Upper lobe of right lung (tissue), 1 donor: ENCODE data around the gene ECE1. TPM values are rescaled to one million over a fixed set of nuclear protein-coding genes. Genes with fewer than 3 reads are reported as not detected.
A peak's percentile ranks its signal among the peaks of the same experiment; 100 is the strongest.

ENCODE experiments used
- ATAC-seq: fragments of 200-7000 bp; cut with Tn5 transposase; one replicate; pipeline ENCODE4 v1.9.1; 2020; ENCODE audit warnings: mild to moderate bottlenecking, moderate library complexity
- DNase-seq: peaks from one replicate; pipeline ENCODE4 v3.0.0-alpha.2; 2020
- H3K27ac ChIP-seq: fragments of 200-600 bp; one replicate; pipeline ENCODE4 v1.8.0; 2022
- H3K27me3 ChIP-seq: fragments of 200-600 bp; one replicate; pipeline ENCODE4 v1.8.0; 2022; ENCODE audit warnings: mild to moderate bottlenecking
- H3K36me3 ChIP-seq: fragments of 200-600 bp; one replicate; pipeline ENCODE4 v1.8.0; 2022
- H3K4me1 ChIP-seq: fragments of 200-600 bp; one replicate; pipeline ENCODE4 v1.8.0; 2022
- H3K4me3 ChIP-seq: fragments of 200-600 bp; one replicate; pipeline ENCODE4 v1.8.0; 2022; ENCODE audit warnings: mild to moderate bottlenecking
- H3K9me3 ChIP-seq: fragments of 200-600 bp; one replicate; pipeline ENCODE4 v1.8.0; 2022
- intact Hi-C: fragments of 100-400 bp; cut with DNase I; formaldehyde crosslinking; loops from one replicate; pipeline ENCODE4 v1.11.0; 2022
- total RNA-seq: library from RNA; stranded (reverse); fragmentation: NEBNext Ultra II Directional; extraction: Animal tissue kit (Norgen Biotek cat#: 25700); gene quantifications from one replicate; pipeline ENCODE4 v1.2.1, GENCODE V29; 2021
- TF ChIP-seq, protein P1 (sequence below): fragments of 200-600 bp; IDR thresholded peaks from one replicate; pipeline ENCODE4 v1.8.0; 2022; ENCODE audit warnings: antibody characterized with exemption
- donor health status: DM: no; HTN: yes; CAD: no; lungs with severe emphysema.

Gene ECE1
- total RNA-seq, 1 donor from 2014 or later: 108 TPM

DNA sequence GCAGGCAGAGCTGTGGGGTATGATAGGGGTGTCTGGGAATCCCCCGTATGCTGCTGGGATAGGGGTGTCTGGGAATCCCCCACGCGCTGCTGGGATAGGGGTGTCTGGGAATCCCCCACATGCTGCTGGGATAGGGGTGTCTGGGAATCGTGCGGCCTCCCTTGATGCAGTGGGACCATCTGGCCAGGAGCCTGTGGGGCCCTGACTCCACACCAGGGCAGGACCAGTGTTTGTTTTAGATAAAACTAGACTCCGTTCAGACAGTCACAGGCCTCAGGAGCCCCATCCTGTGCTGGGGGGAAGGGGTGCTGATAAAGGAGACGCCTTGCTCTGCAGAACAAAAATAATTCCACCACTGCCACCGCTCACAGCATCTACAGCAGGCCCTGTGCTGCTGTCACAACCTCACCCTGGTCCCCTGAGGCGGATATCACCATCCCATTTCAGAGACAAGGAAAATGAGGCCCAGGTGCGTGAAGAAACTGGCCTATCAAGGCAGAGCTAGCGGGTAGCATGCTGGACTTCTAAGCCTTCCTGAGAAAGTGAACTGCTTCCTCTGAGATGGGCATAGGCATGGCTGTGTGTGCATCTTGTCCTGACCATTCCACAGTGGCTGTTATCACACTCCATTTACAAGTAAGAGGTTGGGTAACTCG is 24.0 kb downstream of the ECE1 start:
- intact Hi-C loops: loop anchor here (10.0 kb wide), 1 partner anchor 69 kb away; no protein-coding TSS in a partner anchor
- Histone ChIP-seq H3K36me3 (peaks cover 10% of the 10 kb centered on the region), H3K4me1 (peaks cover 39% of the 10 kb centered on the region), H3K27ac (peak overlapping the region; percentile 11), H3K27me3 (no peaks in the 10 kb centered on the region), H3K9me3 (no peaks in the 10 kb centered on the region), H3K4me3 (no peak overlapping the region)
- DNase-seq (no peak), ATAC-seq (no peak)
- TF ChIP-seq, protein P1, sequence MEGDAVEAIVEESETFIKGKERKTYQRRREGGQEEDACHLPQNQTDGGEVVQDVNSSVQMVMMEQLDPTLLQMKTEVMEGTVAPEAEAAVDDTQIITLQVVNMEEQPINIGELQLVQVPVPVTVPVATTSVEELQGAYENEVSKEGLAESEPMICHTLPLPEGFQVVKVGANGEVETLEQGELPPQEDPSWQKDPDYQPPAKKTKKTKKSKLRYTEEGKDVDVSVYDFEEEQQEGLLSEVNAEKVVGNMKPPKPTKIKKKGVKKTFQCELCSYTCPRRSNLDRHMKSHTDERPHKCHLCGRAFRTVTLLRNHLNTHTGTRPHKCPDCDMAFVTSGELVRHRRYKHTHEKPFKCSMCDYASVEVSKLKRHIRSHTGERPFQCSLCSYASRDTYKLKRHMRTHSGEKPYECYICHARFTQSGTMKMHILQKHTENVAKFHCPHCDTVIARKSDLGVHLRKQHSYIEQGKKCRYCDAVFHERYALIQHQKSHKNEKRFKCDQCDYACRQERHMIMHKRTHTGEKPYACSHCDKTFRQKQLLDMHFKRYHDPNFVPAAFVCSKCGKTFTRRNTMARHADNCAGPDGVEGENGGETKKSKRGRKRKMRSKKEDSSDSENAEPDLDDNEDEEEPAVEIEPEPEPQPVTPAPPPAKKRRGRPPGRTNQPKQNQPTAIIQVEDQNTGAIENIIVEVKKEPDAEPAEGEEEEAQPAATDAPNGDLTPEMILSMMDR: no peak

- H3K27me3 ChIP-seq: no peaks in the 10 kb centered on the region
- intact Hi-C loops: loop anchor here (10.0 kb wide), 1 partner anchor 69 kb away; no protein-coding TSS in a partner anchor
- peak overlapping the region; percentile 11 for H3K27ac ChIP-seq
- H3K4me1 ChIP-seq: peaks cover 44% of the 10 kb centered on the region
- no peak overlapping the region for H3K4me3 ChIP-seq
- H3K9me3 ChIP-seq: no peaks in the 10 kb centered on the region
- TF ChIP-seq, protein P1: no peak
- peaks cover 4% of the 10 kb centered on the region for H3K36me3 ChIP-seq
- no peak for DNase-seq
- no peak for ATAC-seq
Observed at GRCh38 chr1:21265644-21266043, 24.6 kb downstream of the ECE1 start.

- Histone ChIP-seq H3K9me3 (no peaks in the 10 kb centered on the region), H3K4me1 (peaks cover 51% of the 10 kb centered on the region), H3K36me3 (no peaks in the 10 kb centered on the region), H3K4me3 (no peak overlapping the region), H3K27me3 (no peaks in the 10 kb centered on the region), H3K27ac (peak overlapping the region; percentile 24)
- no peak for DNase-seq
- intact Hi-C loops: loop anchor here (10.0 kb wide), 1 partner anchor 70 kb away; no protein-coding TSS in a partner anchor
- TF ChIP-seq, protein P1: no peak
- ATAC-seq: no peak
Observed at GRCh38 chr1:21264898-21265297, 25.4 kb downstream of the ECE1 start.

GRCh38 chr1:21263653-21264225 is 26.5 kb downstream of the ECE1 start:
- Histone ChIP-seq H3K36me3 (no peaks in the 10 kb centered on the region), H3K27me3 (no peaks in the 10 kb centered on the region), H3K4me3 (no peak overlapping the region), H3K9me3 (no peaks in the 10 kb centered on the region), H3K27ac (peak overlapping the region; percentile 73), H3K4me1 (peaks cover 46% of the 10 kb centered on the region)
- TF ChIP-seq, protein P1: no peak
- ATAC-seq: no peak
- intact Hi-C loops: loop anchor here (10.0 kb wide), 1 partner anchor 71 kb away; no protein-coding TSS in a partner anchor
- no peak for DNase-seq

- no peak for DNase-seq
- no peak for ATAC-seq
- H3K27me3 ChIP-seq: no peaks in the 10 kb centered on the region
- peaks cover 39% of the 10 kb centered on the region for H3K4me1 ChIP-seq
- H3K9me3 ChIP-seq: no peaks in the 10 kb centered on the region
- peak overlapping the region; percentile 73 for H3K27ac ChIP-seq
- no peak overlapping the region for H3K4me3 ChIP-seq
- H3K36me3 ChIP-seq: peaks cover 3% of the 10 kb centered on the region
- intact Hi-C loops: loop anchor here (10.0 kb wide), 1 partner anchor 72 kb away; no protein-coding TSS in a partner anchor
- TF ChIP-seq, protein P1: no peak
Observed at GRCh38 chr1:21263052-21263429, 27.2 kb downstream of the ECE1 start.
